ENCODE measurements around the gene SH3BP4.

DNA sequence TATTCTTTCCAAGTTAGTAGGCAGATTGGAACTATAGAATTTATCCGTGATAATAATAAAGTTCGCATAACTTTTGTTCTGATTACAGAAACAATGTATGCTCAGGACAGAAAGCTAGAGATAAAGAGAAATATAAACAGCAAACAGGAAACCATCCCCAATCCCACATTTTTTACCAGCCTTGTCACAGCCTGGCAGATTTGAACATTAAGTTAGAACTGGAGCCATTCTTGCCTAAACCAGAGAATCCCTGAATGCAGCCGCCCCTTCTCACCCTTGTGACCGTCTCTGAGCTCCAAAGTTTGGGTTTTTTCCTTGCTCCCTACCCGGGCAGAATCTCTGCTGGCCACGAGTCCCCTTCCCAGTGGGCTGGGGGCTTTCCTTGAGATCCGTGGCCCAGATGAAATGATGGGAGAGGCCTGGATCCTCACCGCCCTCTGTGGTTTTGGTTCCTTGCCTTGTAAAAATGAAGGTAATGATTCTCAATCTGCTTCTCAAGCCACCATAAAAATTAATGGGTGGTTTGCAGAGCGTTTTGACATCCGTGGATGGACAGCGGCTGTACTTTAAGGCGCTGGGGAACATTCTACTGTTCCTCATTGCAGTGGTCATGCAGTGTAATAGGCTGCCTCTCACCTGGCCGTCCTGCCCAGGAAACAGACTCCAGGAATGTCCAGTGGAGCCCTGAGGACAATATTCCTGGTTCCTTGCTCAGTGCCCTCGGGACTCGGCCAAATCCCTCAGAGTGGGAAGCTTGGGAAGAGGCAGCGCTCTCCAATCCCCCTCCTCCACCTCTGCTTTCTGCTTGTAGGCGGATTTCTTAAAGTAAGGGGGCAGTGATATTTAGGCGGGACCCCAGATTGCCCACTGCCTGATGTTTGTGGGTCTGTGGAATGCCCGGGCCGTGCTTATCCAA lies 1.6 kb downstream of the SH3BP4 start:
- TF ChIP-seq POLR2AphosphoS5 (IDR thresholded peaks at IDR 0.05; ENCODE audit: low read depth, low read length) (no peak), POLR2A (IDR thresholded peaks at IDR 0.05; ENCODE audit: low read depth, low read length) (no peak)
